Subcutaneous adipose tissue (tissue), 4 donors: ENCODE data around the gene AP4B1. TPM values are rescaled to one million over a fixed set of nuclear protein-coding genes. Genes with fewer than 3 reads are reported as not detected.

Experiments
- total RNA-seq, 4 donors: library from RNA; depleted of rRNA; stranded (reverse); fragments of >200 nt; gene quantifications; one replicate each; pipeline ENCODE4 v1.1.0, GENCODE V29; 2016
- TF ChIP-seq, protein P1 (sequence below): fragments of 450-650 bp; IDR thresholded peaks from one replicate; pipeline ENCODE4 v1.5.1; 2016; ENCODE audit warnings: low read depth, mild to moderate bottlenecking, control low read depth, antibody characterized with exemption, moderate library complexity

Gene AP4B1
- total RNA-seq, 4 donors from 2014 or later, result 9.0 to 19.9 (median 13.1) TPM

DNA sequence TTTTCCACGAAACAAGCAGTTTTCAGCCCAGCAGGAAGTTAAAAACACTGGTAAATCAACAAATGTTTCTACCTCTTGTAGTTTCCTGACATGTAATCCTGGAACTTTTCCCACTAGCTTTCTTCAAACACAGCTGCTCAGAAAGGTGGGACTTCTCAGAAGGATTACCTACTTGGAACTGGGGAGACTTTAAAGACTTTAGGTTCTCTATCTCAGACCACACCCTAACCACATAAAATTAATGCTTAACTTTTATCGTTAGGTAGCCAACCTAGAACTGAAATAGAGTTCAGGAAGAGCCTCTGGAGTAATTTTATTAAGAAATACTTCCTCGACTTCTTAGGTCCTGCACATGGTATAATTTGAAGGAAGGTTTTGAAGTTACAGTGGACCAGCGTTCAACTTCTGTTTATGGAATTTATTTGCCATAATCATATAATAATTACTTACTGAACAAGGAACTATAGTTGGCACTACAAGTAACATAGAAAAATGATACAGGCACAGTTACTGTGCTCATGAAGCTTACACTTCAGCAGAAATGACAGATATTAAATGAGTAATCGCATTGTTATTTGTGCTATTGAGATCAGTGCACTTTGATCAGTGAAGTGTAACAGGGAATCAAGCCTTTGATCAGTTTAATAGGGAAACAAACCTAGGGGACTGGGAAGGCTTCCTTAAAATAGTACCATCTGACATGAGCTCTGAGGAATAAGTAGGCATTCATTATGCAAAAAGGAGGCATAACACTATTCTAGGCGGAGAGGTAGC is 17.0 kb downstream of the AP4B1 start, which contains the start of gene BCL2L15:
Gene BCL2L15 (minus strand): TSS at position 180 of the 774 bp plus-strand sequence. CDS start 206 bp downstream, outside the sequence.
- TF ChIP-seq, protein P1, sequence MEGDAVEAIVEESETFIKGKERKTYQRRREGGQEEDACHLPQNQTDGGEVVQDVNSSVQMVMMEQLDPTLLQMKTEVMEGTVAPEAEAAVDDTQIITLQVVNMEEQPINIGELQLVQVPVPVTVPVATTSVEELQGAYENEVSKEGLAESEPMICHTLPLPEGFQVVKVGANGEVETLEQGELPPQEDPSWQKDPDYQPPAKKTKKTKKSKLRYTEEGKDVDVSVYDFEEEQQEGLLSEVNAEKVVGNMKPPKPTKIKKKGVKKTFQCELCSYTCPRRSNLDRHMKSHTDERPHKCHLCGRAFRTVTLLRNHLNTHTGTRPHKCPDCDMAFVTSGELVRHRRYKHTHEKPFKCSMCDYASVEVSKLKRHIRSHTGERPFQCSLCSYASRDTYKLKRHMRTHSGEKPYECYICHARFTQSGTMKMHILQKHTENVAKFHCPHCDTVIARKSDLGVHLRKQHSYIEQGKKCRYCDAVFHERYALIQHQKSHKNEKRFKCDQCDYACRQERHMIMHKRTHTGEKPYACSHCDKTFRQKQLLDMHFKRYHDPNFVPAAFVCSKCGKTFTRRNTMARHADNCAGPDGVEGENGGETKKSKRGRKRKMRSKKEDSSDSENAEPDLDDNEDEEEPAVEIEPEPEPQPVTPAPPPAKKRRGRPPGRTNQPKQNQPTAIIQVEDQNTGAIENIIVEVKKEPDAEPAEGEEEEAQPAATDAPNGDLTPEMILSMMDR, result no peak

GRCh38 chr1:113886417-113887401 is 17.9 kb downstream of the AP4B1 start:
- TF ChIP-seq, protein P1, result no peak

GRCh38 chr1:113881661-113882060 is 22.9 kb downstream of the AP4B1 start:
- TF ChIP-seq, protein P1, result no peak

GRCh38 chr1:113879739-113880038 is 24.9 kb downstream of the AP4B1 start:
- TF ChIP-seq, protein P1, result no peak

GRCh38 chr1:113876176-113876575 is 28.4 kb downstream of the AP4B1 start:
- TF ChIP-seq, protein P1, result no peak

- TF ChIP-seq, protein P1, result no peak
Observed at GRCh38 chr1:113875714-113876113, 28.9 kb downstream of the AP4B1 start.
